Kidney epithelial cell (primary cell): Measurements from ENCODE around the gene DHH. TPM values are rescaled to one million over a fixed set of nuclear protein-coding genes. Genes with fewer than 3 reads are reported as not detected.
A peak's percentile ranks its signal among the peaks of the same experiment; 100 is the strongest.
"Not testable (repeated sequence)": the region's sequence is repeated elsewhere in the genome, so short reads cannot be mapped to it uniquely, and the experiment has no call there.

Experiments used
- DNase-seq: peaks from one replicate; pipeline ENCODE4 v3.0.0-alpha.2; 2010; ENCODE audit warnings: low read depth
- H3K27me3 ChIP-seq: 2 replicates; pipeline ENCODE4 v1.6.0; 2011; ENCODE audit warnings: low read length; ENCODE audit not compliant: control insufficient read depth, insufficient read depth
- H3K36me3 ChIP-seq: 2 replicates; pipeline ENCODE4 v1.5.1; 2011; ENCODE audit warnings: low read length; ENCODE audit not compliant: control insufficient read depth, insufficient read depth
- H3K4me3 ChIP-seq: 2 replicates; pipeline ENCODE4 v1.5.1; 2011; ENCODE audit warnings: low read depth, mild to moderate bottlenecking, control low read depth, low read length
- CTCF ChIP-seq: IDR thresholded peaks from 2 replicates; pipeline ENCODE4 v1.5.1; 2011; ENCODE audit warnings: mild to moderate bottlenecking, moderate library complexity, low read length, control low read depth, inconsistent platforms; ENCODE audit not compliant: insufficient read depth, poor library complexity, severe bottlenecking
- total RNA-seq: library from RNA; depleted of rRNA; stranded (reverse); fragments of >200 nt; gene quantifications from 2 replicates; pipeline ENCODE4 v1.2.3, GENCODE V29; 2015

DHH gene
- total RNA-seq, 1 donor from 2014 or later = 0.04 TPM

DNA sequence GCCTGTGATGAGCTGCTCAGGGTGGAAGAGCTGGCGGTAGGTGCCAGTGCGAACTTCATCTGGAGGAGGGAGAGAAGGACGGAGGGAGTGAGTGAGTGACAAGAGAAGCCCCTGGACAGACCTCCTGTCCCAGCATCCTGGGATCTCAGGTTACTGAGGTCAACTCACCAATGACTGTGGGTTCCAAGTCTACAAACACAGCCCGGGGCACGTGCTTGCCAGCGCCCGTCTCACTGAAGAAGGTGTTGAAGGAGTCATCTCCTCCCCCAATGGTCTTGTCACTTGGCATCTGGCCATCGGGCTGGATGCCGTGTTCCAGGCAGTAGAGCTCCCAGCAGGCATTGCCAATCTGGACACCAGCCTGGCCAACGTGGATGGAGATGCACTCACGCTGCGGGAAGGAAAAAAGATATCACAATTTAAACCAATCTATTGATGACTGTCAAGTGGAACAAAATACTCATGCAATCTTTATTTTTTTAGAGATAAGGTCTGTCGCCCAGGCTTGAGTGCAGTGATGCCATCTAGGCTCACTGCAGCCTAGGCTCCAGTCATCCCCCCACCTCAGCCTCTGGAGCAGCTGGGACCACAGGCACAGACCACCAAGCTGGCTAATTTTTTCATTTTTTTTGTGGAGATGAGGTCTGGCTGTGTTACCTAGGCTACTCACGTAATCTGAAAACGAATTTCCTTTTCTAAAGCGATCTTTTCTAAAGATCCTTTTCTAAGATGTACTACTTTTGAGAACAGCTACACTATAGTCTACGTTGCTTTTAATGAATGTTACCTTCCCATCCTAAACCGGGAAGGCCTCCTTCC lies 34.9 kb upstream of the DHH start:
- H3K4me3 ChIP-seq = peak overlapping the region; percentile 88
- no peak for TF ChIP-seq CTCF
- H3K36me3 ChIP-seq = peaks cover 3% of the 10 kb centered on the region
- no peaks in the 10 kb centered on the region for H3K27me3 ChIP-seq
- no peak for DNase-seq

DNA sequence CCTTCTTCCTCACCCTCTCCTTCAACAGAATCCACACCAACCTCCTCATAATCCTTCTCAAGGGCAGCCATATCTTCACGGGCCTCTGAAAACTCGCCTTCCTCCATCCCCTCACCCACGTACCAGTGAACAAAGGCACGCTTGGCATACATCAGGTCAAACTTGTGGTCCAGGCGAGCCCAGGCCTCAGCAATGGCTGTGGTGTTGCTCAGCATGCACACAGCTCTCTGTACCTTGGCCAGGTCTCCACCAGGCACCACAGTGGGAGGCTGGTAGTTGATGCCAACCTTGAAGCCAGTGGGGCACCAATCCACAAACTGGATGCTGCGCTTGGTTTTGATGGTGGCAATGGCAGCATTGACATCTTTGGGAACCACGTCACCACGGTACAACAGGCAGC lies 33.4 kb upstream of the DHH start:
- H3K27me3 ChIP-seq, H3K36me3 ChIP-seq, DNase-seq, H3K4me3 ChIP-seq: not testable (repeated sequence)

DNA sequence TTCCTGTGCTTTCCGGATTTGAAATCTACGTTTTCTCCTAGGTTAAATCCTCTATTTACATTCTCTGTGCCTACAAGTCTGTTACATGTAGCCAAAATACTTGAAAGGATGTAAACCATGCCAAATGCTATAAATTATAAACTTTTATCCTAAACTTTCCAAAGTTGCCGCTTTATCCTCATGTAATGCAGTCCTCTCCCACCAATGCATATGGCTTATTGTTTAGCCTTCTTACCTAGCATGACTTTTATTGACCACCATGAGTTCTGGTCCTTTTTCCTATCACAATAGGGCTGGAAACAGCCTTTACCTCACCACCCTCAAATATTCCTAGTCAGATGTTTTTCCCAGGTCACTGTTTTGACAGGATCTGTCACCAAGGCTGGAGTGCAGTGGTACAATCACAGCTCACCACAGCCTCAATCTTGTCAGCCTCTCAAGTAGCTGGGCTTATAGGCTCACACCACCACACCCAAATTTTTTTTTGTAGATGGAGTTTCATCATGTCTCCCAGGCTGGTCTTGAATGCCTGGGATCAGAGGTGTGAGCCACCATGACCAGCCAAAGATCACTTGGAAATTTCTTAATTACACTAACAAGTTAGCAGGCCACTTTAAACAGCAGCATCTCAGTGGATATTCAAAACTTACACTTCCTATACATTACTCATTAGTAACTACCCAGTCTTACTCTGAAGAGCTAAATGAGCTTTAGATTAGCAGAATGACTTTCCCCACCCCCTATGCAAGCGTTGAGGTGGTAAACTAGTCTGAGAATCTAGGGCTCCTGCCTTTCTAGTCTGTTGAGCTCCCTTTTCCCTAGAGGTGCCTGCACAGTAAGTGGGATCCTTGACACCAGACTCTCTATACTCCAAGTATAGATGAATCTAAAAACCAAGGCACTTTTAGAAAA lies 32.5 kb upstream of the DHH start:
- peaks cover 3% of the 10 kb centered on the region for H3K36me3 ChIP-seq
- no peak overlapping the region for H3K4me3 ChIP-seq
- no peak for TF ChIP-seq CTCF
- DNase-seq = no peak
- H3K27me3 ChIP-seq = no peaks in the 10 kb centered on the region

DNA sequence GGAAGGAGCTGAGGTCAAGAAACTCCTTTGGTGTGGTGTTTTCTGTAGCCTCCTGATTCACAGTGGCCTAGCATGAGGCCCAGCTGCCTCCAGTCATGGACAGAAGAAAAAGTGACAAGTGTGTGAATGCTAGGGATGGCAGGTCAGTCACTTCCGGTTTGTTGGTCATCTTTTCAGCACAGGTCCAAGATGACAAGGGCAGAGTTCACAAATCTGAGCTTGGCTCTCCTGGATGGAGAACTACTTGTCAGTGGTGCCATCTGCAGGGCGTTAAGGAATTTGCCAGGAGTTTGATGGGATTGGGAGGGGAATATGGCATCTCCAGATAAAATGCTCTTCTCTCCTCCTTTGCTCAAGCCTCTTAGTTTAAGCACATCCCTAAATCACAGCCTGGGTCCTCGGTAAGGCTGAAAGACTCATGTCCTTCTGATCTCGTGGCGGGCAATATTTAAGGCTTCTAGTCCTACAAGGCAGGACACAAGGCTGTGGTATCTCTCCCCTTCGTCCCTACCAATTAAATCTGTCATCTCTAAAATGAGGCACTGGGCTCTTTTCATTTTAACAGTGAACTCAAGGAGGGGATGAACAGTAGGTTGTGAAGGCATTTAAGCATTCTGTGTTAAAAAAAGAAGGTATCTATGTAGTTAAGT lies 26.6 kb upstream of the DHH start:
- no peak for DNase-seq
- TF ChIP-seq CTCF = peak; percentile 65
- Histone ChIP-seq H3K4me3 (no peak overlapping the region), H3K27me3 (no peaks in the 10 kb centered on the region), H3K36me3 (no peaks in the 10 kb centered on the region)

DNA sequence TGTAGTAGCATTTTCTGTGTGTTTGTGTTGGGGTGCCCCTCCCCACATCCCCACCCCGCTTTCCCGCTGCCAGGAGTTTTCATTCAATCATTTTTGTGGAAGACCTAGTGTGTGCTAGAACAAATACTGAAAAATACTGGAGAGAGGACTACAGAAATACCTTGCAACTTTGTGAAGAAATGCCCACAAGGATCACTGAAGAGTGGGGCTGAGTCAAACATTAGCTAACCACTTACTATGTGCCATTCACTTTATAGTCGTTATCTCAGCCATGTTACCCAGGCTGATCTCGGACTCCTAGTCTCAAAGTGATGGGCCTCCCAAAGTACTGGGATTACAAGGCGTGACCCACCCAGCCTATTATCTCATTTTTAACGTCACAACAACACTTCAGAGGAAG lies 16.6 kb upstream of the DHH start:
- H3K4me3 ChIP-seq = peak overlapping the region; percentile 33
- H3K27me3 ChIP-seq = no peaks in the 10 kb centered on the region
- no peak for TF ChIP-seq CTCF
- no peaks in the 10 kb centered on the region for H3K36me3 ChIP-seq
- DNase-seq = no peak

- peak; percentile 91 for DNase-seq
- Histone ChIP-seq H3K27me3 (no peaks in the 10 kb centered on the region), H3K36me3 (peaks cover under 1% of the 10 kb centered on the region), H3K4me3 (peak within 1 kb of the TSS; percentile 84)
- peak; percentile 37 for TF ChIP-seq CTCF
These were observed 16.0 kb upstream of the DHH start, which contains the start of gene LMBR1L for GRCh38 chr12:49110464-49111155. Gene LMBR1L, minus strand, starts transcription at chr12:49110847. Its CDS starts 292 bp downstream, at chr12:49110555.
